Measurements from ENCODE around the gene KCNQ2. TPM values are rescaled to one million over a fixed set of nuclear protein-coding genes. Genes with fewer than 3 reads are reported as not detected.
"Not testable (repeated sequence)": the region's sequence is repeated elsewhere in the genome, so short reads cannot be mapped to it uniquely, and the experiment has no call there.

KCNQ2 gene
- 0.17 TPM in 1 of 2 replicates, not detected in the other for total RNA-seq (2014; rRNA removed; shearing (Covaris generic))

- no peak for DNase-seq (ENCODE audit: low read depth)
These were observed at the start of gene KCNQ2 for GRCh38 chr20:63471981-63472831. Gene KCNQ2 (minus strand): TSS chr20:63472655. CDS start chr20:63472463, 192 bp downstream.

- no peak for DNase-seq (ENCODE audit: low read depth)
These were observed 49.1 kb upstream of the KCNQ2 start for GRCh38 chr20:63521602-63522001.

GRCh38 chr20:63520934-63521601 lies 48.6 kb upstream of the KCNQ2 start:
- peak; percentile 69 for DNase-seq (ENCODE audit: low read depth)

- peak; percentile 79 for DNase-seq (ENCODE audit: low read depth)
These were observed 48.1 kb upstream of the KCNQ2 start, which contains the start of gene PPDPF for GRCh38 chr20:63520504-63520933. Gene PPDPF (plus strand): TSS chr20:63520765. CDS start chr20:63521309, 544 bp downstream.

- peak; percentile 74 for DNase-seq (ENCODE audit: low read depth)
These were observed 47.4 kb upstream of the KCNQ2 start for GRCh38 chr20:63519668-63520503.

- DNase-seq (ENCODE audit: low read depth), result no peak
These were observed 46.7 kb upstream of the KCNQ2 start for GRCh38 chr20:63518946-63519667.

GRCh38 chr20:63518351-63518861 lies 46.0 kb upstream of the KCNQ2 start:
- DNase-seq (ENCODE audit: low read depth), result no peak

GRCh38 chr20:63517376-63518309 lies 45.2 kb upstream of the KCNQ2 start:
- DNase-seq (ENCODE audit: low read depth), result no peak

GRCh38 chr20:63514520-63514919 lies 42.1 kb upstream of the KCNQ2 start:
- DNase-seq (ENCODE audit: low read depth), result not testable (repeated sequence)

GRCh38 chr20:63513207-63513606 lies 40.8 kb upstream of the KCNQ2 start:
- no peak for DNase-seq (ENCODE audit: low read depth)

- no peak for DNase-seq (ENCODE audit: low read depth)
These were observed 36.7 kb upstream of the KCNQ2 start for GRCh38 chr20:63509088-63509564.

- DNase-seq (ENCODE audit: low read depth), result no peak
These were observed 35.8 kb upstream of the KCNQ2 start for GRCh38 chr20:63508072-63508768.

- DNase-seq (ENCODE audit: low read depth), result no peak
These were observed 34.8 kb upstream of the KCNQ2 start for GRCh38 chr20:63507083-63507743.

GRCh38 chr20:63505723-63506122 lies 33.3 kb upstream of the KCNQ2 start:
- no peak for DNase-seq (ENCODE audit: low read depth)

- DNase-seq (ENCODE audit: low read depth), result no peak
These were observed 32.8 kb upstream of the KCNQ2 start for GRCh38 chr20:63505281-63505680.

GRCh38 chr20:63504642-63505041 lies 32.2 kb upstream of the KCNQ2 start:
- DNase-seq (ENCODE audit: low read depth), result no peak

GRCh38 chr20:63503524-63503923 lies 31.1 kb upstream of the KCNQ2 start:
- DNase-seq (ENCODE audit: low read depth), result no peak

- no peak for DNase-seq (ENCODE audit: low read depth)
These were observed 30.3 kb upstream of the KCNQ2 start for GRCh38 chr20:63502671-63503172.
